K562 (cell line): Measurements from ENCODE around the gene ATP13A2. TPM values are rescaled to one million over a fixed set of nuclear protein-coding genes. Genes with fewer than 3 reads are reported as not detected.

Experiments used
- ATAC-seq: fragments of 200-7000 bp; cut with Tn5 transposase; 3 replicates; pipeline ENCODE4 v1.9.1; 2020; ENCODE audit warnings: moderate library complexity
- BruUV-seq: library from RNA; stranded (reverse); fragments of 400-500 nt; replicated peaks from 2 replicates; lab custom pipeline; 2021; lab: Mats Ljungman, UMichigan
- CTCF ChIA-PET: fragments of 300-600 bp; formaldehyde crosslinking; extraction: SDS; loops from one replicate; lab custom pipeline; 2021; ENCODE audit warnings: low intra/inter-chr PET ratio; lab: Yijun Ruan, JAX
- POLR2A ChIA-PET: fragments of 300-600, 350-650 bp; sonication (Branson Sonifier 250); formaldehyde crosslinking; extraction: SDS; loops from one replicate; lab custom pipeline; 2021; ENCODE audit warnings: antibody characterized with exemption, inconsistent platforms; lab: Yijun Ruan, JAX
- DNase-seq, 4 experiments: peaks; one replicate each; pipeline versions ENCODE4 v3.0.0 to v3.0.0-alpha.2; 2011 to 2018; ENCODE audit warnings: low spot score in 3 of 4, mixed read lengths in 3 of 4; ENCODE audit errors: extremely low read depth in 1 of 4
- FAIRE-seq: peaks from 2 replicates; lab custom pipeline; 2011; peaks lifted over from hg19 to GRCh38; lab: Jason Lieb, UNC
- H2AFZ ChIP-seq: 2 replicates; pipeline ENCODE4 v1.6.0; 2011; ENCODE audit warnings: low read depth, low read length, control low read depth, inconsistent platforms
- H3K27ac ChIP-seq: fragments of 200-600 bp; 3 replicates; pipeline ENCODE4 v1.8.0; 2011; ENCODE audit warnings: low read depth, mild to moderate bottlenecking, control low read depth, inconsistent platforms, low read length, moderate library complexity, mixed read lengths; ENCODE audit errors: extremely low read depth
- H3K27me3 ChIP-seq, 2 experiments: fragments of 300-600 bp in 1 of 2; 2 replicates in 1 of 2; 3 replicates in 1 of 2; pipeline versions ENCODE4 v1.6.0 to v1.8.0; 2011; ENCODE audit warnings: inconsistent platforms in 2 of 2, low read length in 2 of 2, mild to moderate bottlenecking in 1 of 2, mixed read lengths in 1 of 2, moderate library complexity in 1 of 2; ENCODE audit not compliant: control insufficient read depth in 2 of 2, insufficient read depth in 2 of 2
- H3K36me3 ChIP-seq: fragments of 300-600 bp; 3 replicates; pipeline ENCODE4 v1.8.0; 2011; ENCODE audit warnings: mild to moderate bottlenecking, low read length, inconsistent platforms; ENCODE audit not compliant: control insufficient read depth, insufficient read depth
- H3K4me1 ChIP-seq, 2 experiments: fragments of 200-600 bp in 1 of 2; replicated peaks in 1 of 2; 2 replicates in 1 of 2; 3 replicates in 1 of 2; pipeline versions ENCODE4 v1.5.1 to v1.8.0; 2011; ENCODE audit warnings: inconsistent platforms in 2 of 2, low read length in 2 of 2, mild to moderate bottlenecking in 1 of 2, mixed read lengths in 1 of 2, moderate library complexity in 1 of 2; ENCODE audit not compliant: control insufficient read depth in 2 of 2, insufficient read depth in 2 of 2
- H3K4me2 ChIP-seq: 2 replicates; pipeline ENCODE4 v1.6.1; 2011; ENCODE audit warnings: low read length, control low read depth, inconsistent platforms, mixed read lengths; ENCODE audit not compliant: insufficient read depth
- H3K4me3 ChIP-seq: fragments of 200-600 bp; sonication (generic), shearing (Covaris generic); 2 replicates; pipeline ENCODE4 v1.5.1; 2016; ENCODE audit warnings: control low read depth, inconsistent platforms
- H3K79me2 ChIP-seq: fragments of 200-600 bp; 3 replicates; pipeline ENCODE4 v1.8.0; 2011; ENCODE audit warnings: low read length, inconsistent platforms; ENCODE audit not compliant: control insufficient read depth, insufficient read depth
- H3K9ac ChIP-seq, 2 experiments: 2 replicates each; pipeline versions ENCODE4 v1.6.0 to v1.6.1; 2011; ENCODE audit warnings: low read depth in 2 of 2, low read length in 2 of 2, control low read depth in 1 of 2, inconsistent platforms in 1 of 2, mild to moderate bottlenecking in 1 of 2, mixed read lengths in 1 of 2; ENCODE audit not compliant: insufficient read depth in 1 of 2
- H3K9me1 ChIP-seq: one replicate; pipeline ENCODE4 v1.6.0; 2011; ENCODE audit warnings: inconsistent platforms, mild to moderate bottlenecking, low read length, moderate library complexity; ENCODE audit not compliant: control insufficient read depth, insufficient read depth
- H3K9me3 ChIP-seq: replicated peaks from 2 replicates; pipeline ENCODE4 v1.5.1; 2011; ENCODE audit warnings: low read depth, low read length, inconsistent platforms; ENCODE audit not compliant: control insufficient read depth, insufficient read depth
- H4K20me1 ChIP-seq: replicated peaks from 2 replicates; pipeline ENCODE4 v1.6.1; 2011; ENCODE audit warnings: low read length, inconsistent platforms, mixed read lengths; ENCODE audit not compliant: control insufficient read depth, insufficient read depth
- CC2D1A ChIP-seq: fragments of 450-650 bp; IDR thresholded peaks from 2 replicates; pipeline ENCODE4 v1.6.1; 2017; ENCODE audit warnings: mild to moderate bottlenecking
- HSF4 ChIP-seq: fragments of 250-450 bp; sonication (Bioruptor Pico); IDR thresholded peaks from 2 replicates; pipeline ENCODE4 v2.1.2; 2022; ENCODE audit warnings: mild to moderate bottlenecking, moderate library complexity, borderline replicate concordance
- PML ChIP-seq: IDR thresholded peaks from 2 replicates; pipeline ENCODE4 v1.6.1; 2012; ENCODE audit warnings: low read length, inconsistent platforms
- RBM34 ChIP-seq: fragments of 200-400 bp; formaldehyde crosslinking; IDR thresholded peaks from 2 replicates; pipeline ENCODE4 v1.6.1; 2018; ENCODE audit warnings: low read length, borderline replicate concordance; ENCODE audit not compliant: insufficient read depth
- TEAD1 ChIP-seq, 2 experiments: fragments of 450-650 bp in 1 of 2; sonication (generic) in 1 of 2; formaldehyde crosslinking; IDR thresholded peaks; 2 replicates each; pipeline versions ENCODE4 v1.4.0 to v1.8.0; 2020 to 2022; ENCODE audit warnings: mild to moderate bottlenecking in 2 of 2, missing genetic modification reagents in 1 of 2
- TOE1 ChIP-seq, 2 experiments: fragments of 450-650 bp in 1 of 2; sonication (generic) in 1 of 2; formaldehyde crosslinking in 1 of 2; IDR thresholded peaks; 2 replicates each; pipeline versions ENCODE4 v1.7.1 to v1.8.0; 2016 to 2022; ENCODE audit warnings: borderline replicate concordance in 2 of 2, mild to moderate bottlenecking in 2 of 2, antibody characterized with exemption in 1 of 2, inconsistent platforms in 1 of 2, low read depth in 1 of 2, missing genetic modification reagents in 1 of 2, moderate library complexity in 1 of 2
- WGBS: fragments of 100-300 bp; shearing (Covaris generic); methylation state at CpG from one replicate; pipeline ENCODE4 v1.1.6; 2016; ENCODE audit warnings: low coverage, mixed read lengths; ENCODE audit not compliant: insufficient coverage; ENCODE audit errors: missing lambda C conversion rate; 5-methylcytosine and 5-hydroxymethylcytosine counted together
- in situ Hi-C: fragments of 300-500 bp; cut with MboI; formaldehyde crosslinking; loops from 4 replicates; pipeline ENCODE4 v1.15.0; 2018; ENCODE audit warnings: inconsistent platforms, mixed read lengths
- intact Hi-C: fragments of 100-400 bp; cut with micrococcal nuclease; formaldehyde crosslinking; loops from 2 replicates; pipeline ENCODE4 v1.14.2; 2022
- polyA plus RNA-seq, 8 experiments: library from polyadenylated mRNA; depleted of rRNA in 4 of 8; stranded (reverse) in 5 of 8; unstranded in 3 of 8; fragments of >200 nt; fragmentation: Nextera tagmentation in 2 of 8; fragmentation: Illumina TruSeq in 1 of 8; extraction: Ambion mirVana in 2 of 8; extraction: Trizol in 1 of 8; gene quantifications; 2 replicates each; pipeline versions ENCODE4 v1.2.1 to v1.2.3, GENCODE V29; 2011 to 2014; ENCODE audit warnings: inconsistent platforms in 1 of 8, missing spikeins in 1 of 8
- total RNA-seq, 7 experiments: library from RNA; depleted of rRNA in 6 of 7; stranded (reverse); fragments of >200 nt in 6 of 7; fragmentation: Illumina TruSeq in 2 of 7; extraction: Trizol in 2 of 7; gene quantifications; 2 replicates each; pipeline versions ENCODE4 v1.2.1 to v1.2.3, GENCODE V29; 2011 to 2021; ENCODE audit warnings: low replicate concordance in 1 of 7

The ATP13A2 gene
- total and polyA plus RNA-seq, 9 of the 15 experiments (the other 6 are each of a cell fraction or from before 2014, with no cell fraction given) = 0.36 to 56.3 (median 16.3) TPM

GRCh38 chr1:16969651-16970050, 42.1 kb downstream of the ATP13A2 start:
- no peak overlapping the region for H3K4me3 ChIP-seq
- no peak for FAIRE-seq
- no peaks in the 10 kb centered on the region for H3K9me3 ChIP-seq
- ATAC-seq = no peak
- H3K79me2 ChIP-seq = no peaks in the 10 kb centered on the region
- no peaks in the 10 kb centered on the region for H3K36me3 ChIP-seq
- 14% methylated on average over 12 of the region's 12 CpGs for whole genome bisulfite sequencing
- ChIA-PET POLR2A (interaction anchor here (0.6 to 1.1 kb wide), 3 partner anchors 12 to 208 kb away, joined by 3 to 4 read pairs (median 3); no protein-coding TSS in a partner anchor), CTCF (no interaction called here)
- in situ Hi-C loops (no loop called here), intact Hi-C loops (no loop called here)
- H4K20me1 ChIP-seq = peaks cover 14% of the 10 kb centered on the region
- no peak overlapping the region for H3K4me2 ChIP-seq
- no TSS peak for BruUV-seq
- DNase-seq = no peak
- peaks cover 34 to 72% of the 10 kb centered on the region in 2 experiments for H3K27me3 ChIP-seq
- peaks cover 0 to 51% of the 10 kb centered on the region in 2 experiments; a peak in 1 of 5 replicates for H3K4me1 ChIP-seq
- no peak overlapping the region for H3K27ac ChIP-seq
- H3K9me1 ChIP-seq = no peaks in the 10 kb centered on the region
- peak overlapping the region in 1 of 2 experiments; percentile 79; a peak in 2 of 4 replicates for H3K9ac ChIP-seq
- H2AFZ ChIP-seq = no peak overlapping the region
- no peak for TF ChIP-seq PML
- no peak for TF ChIP-seq CC2D1A
- TF ChIP-seq TEAD1 (CRISPR knock-in tag; IDR thresholded peaks at IDR 0.05) = no peak
- TF ChIP-seq HSF4 (CRISPR knock-in tag) = no peak
- TF ChIP-seq TOE1 (IDR thresholded peaks at IDR 0.05; ENCODE audit: borderline replicate concordance) = no peak
- TF ChIP-seq TOE1 (CRISPR knock-in tag; IDR thresholded peaks at IDR 0.05; ENCODE audit: borderline replicate concordance, low read depth) = no peak
- TF ChIP-seq RBM34 = no peak
